Globus pallidus (tissue), 1 donor: ENCODE data around the gene MB21D2.
"Not testable (repeated sequence)": the region's sequence is repeated elsewhere in the genome, so short reads cannot be mapped to it uniquely, and the experiment has no call there.

Source experiments
- DNase-seq: peaks from one replicate; pipeline ENCODE4 v3.0.0-alpha.2; 2015; ENCODE audit warnings: low spot score

MB21D2 gene

GRCh38 chr3:192802957-192803899 is 114.4 kb downstream of the MB21D2 start:
- DNase-seq: peak; percentile 54

GRCh38 chr3:192801985-192802384 is 115.7 kb downstream of the MB21D2 start:
- no peak for DNase-seq

GRCh38 chr3:192799721-192800120 is 117.9 kb downstream of the MB21D2 start:
- DNase-seq: no peak

GRCh38 chr3:192795021-192795420 is 122.6 kb downstream of the MB21D2 start:
- no peak for DNase-seq

GRCh38 chr3:192794216-192794615 is 123.4 kb downstream of the MB21D2 start:
- no peak for DNase-seq

GRCh38 chr3:192788816-192789515 is 128.7 kb downstream of the MB21D2 start:
- DNase-seq: not testable (repeated sequence)

- no peak for DNase-seq
Measured at GRCh38 chr3:192778508-192778907, 139.1 kb downstream of the MB21D2 start.

GRCh38 chr3:192774341-192774740 is 143.3 kb downstream of the MB21D2 start:
- not testable (repeated sequence) for DNase-seq

GRCh38 chr3:192772240-192772894 is 145.3 kb downstream of the MB21D2 start:
- peak; percentile 40 for DNase-seq

GRCh38 chr3:192758654-192759053 is 159.0 kb downstream of the MB21D2 start:
- no peak for DNase-seq

- DNase-seq: no peak
Measured at GRCh38 chr3:192751148-192751547, 166.5 kb downstream of the MB21D2 start.

- DNase-seq: no peak
Measured at GRCh38 chr3:192750201-192750600, 167.5 kb downstream of the MB21D2 start.

GRCh38 chr3:192747746-192748145 is 169.9 kb downstream of the MB21D2 start:
- peak; percentile 79 for DNase-seq

GRCh38 chr3:192747145-192747544 is 170.5 kb downstream of the MB21D2 start:
- no peak for DNase-seq
